DND-41 (cell line): ENCODE measurements around the gene SLC34A2.

Source experiments
- ATAC-seq: fragments of 200-7000 bp; cut with Tn5 transposase; 3 replicates; pipeline ENCODE4 v1.9.1; 2021; ENCODE audit warnings: low read depth; ENCODE audit not compliant: insufficient read depth
- DNase-seq: peaks from one replicate; pipeline ENCODE4 v3.0.0-alpha.2; 2020
- H2AFZ ChIP-seq: 2 replicates; pipeline ENCODE4 v1.6.0; 2012; ENCODE audit warnings: low read depth, low read length
- H3K27ac ChIP-seq: 2 replicates; pipeline ENCODE4 v1.5.1; 2012; ENCODE audit warnings: low read length, inconsistent platforms
- H3K27me3 ChIP-seq: fragments of 200-600 bp; sonication (generic); 2 replicates; pipeline ENCODE4 v1.6.0; 2012; ENCODE audit warnings: low read length, mild to moderate bottlenecking, inconsistent platforms; ENCODE audit not compliant: insufficient read depth, poor library complexity
- H3K36me3 ChIP-seq: 2 replicates; pipeline ENCODE4 v1.5.1; 2012; ENCODE audit warnings: low read length, inconsistent platforms; ENCODE audit not compliant: insufficient read depth
- H3K4me1 ChIP-seq: 2 replicates; pipeline ENCODE4 v1.5.1; 2012; ENCODE audit warnings: mild to moderate bottlenecking, low read length; ENCODE audit not compliant: insufficient read depth
- H3K4me2 ChIP-seq: 2 replicates; pipeline ENCODE4 v1.6.0; 2012; ENCODE audit warnings: mild to moderate bottlenecking, moderate library complexity, low read length, inconsistent platforms; ENCODE audit not compliant: insufficient read depth
- H3K4me3 ChIP-seq, 2 experiments: fragments of 200-600 bp in 1 of 2; shearing (Covaris generic) in 1 of 2; 2 replicates each; pipeline ENCODE4 v1.5.1; 2012 to 2016; ENCODE audit warnings: inconsistent platforms in 2 of 2, low read length in 2 of 2, mild to moderate bottlenecking in 2 of 2, low read depth in 1 of 2, moderate library complexity in 1 of 2
- H3K79me2 ChIP-seq: 2 replicates; pipeline ENCODE4 v1.6.0; 2012; ENCODE audit warnings: low read length, inconsistent platforms; ENCODE audit not compliant: insufficient read depth
- H3K9ac ChIP-seq: 2 replicates; pipeline ENCODE4 v1.6.0; 2012; ENCODE audit warnings: low read depth, mild to moderate bottlenecking, inconsistent platforms, low read length, moderate library complexity
- H3K9me3 ChIP-seq: 2 replicates; pipeline ENCODE4 v1.5.1; 2012; ENCODE audit warnings: low read length, moderate library complexity, mild to moderate bottlenecking, inconsistent platforms; ENCODE audit not compliant: insufficient read depth, severe bottlenecking
- H4K20me1 ChIP-seq: 2 replicates; pipeline ENCODE4 v1.6.0; 2012; ENCODE audit warnings: low read length; ENCODE audit not compliant: insufficient read depth
- CTCF ChIP-seq: IDR thresholded peaks from 2 replicates; pipeline ENCODE4 v1.5.1; 2012; ENCODE audit warnings: borderline replicate concordance, low read length, moderate library complexity, mild to moderate bottlenecking; ENCODE audit not compliant: poor library complexity, severe bottlenecking; ENCODE audit errors: extremely low read depth
- EZH2 ChIP-seq: IDR thresholded peaks from 3 replicates; pipeline ENCODE4 v1.6.1; 2012; ENCODE audit warnings: borderline replicate concordance, low read depth, mild to moderate bottlenecking, moderate library complexity, low read length, inconsistent platforms; ENCODE audit not compliant: severe bottlenecking

The SLC34A2 gene

DNA sequence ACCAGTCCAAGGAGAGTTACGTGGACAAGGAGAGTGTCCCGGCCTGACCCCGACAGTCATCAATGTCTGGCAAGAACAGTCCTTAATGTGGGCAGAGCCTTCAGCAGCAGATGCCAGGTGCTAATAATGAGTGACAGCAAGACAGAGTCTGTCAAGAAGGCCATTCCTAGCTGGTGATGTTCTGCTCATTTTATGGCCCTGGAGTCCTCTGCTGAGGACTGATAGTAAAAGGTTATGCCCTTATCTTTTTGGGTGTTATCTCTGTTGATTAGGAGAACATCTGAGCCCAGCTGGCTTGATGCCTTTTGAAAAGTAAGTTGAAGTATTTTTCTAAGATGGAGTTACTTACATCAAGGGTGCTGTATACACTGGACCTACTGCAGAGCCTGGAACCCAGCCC lies 67.3 kb downstream of the SLC34A2 start:
- TF ChIP-seq CTCF (no peak), EZH2 (no peak)
- no peaks in the 10 kb centered on the region for H4K20me1 ChIP-seq
- ATAC-seq (no peak), DNase-seq (no peak)
- H2AFZ ChIP-seq = no peak overlapping the region
- no peaks in the 10 kb centered on the region for H3K4me1 ChIP-seq
- no peaks in the 10 kb centered on the region for H3K9me3 ChIP-seq
- no peak overlapping the region for H3K27ac ChIP-seq
- no peak overlapping the region for H3K4me3 ChIP-seq
- no peaks in the 10 kb centered on the region for H3K79me2 ChIP-seq
- no peak overlapping the region for H3K9ac ChIP-seq
- no peaks in the 10 kb centered on the region for H3K36me3 ChIP-seq
- H3K27me3 ChIP-seq = no peaks in the 10 kb centered on the region
- no peak overlapping the region for H3K4me2 ChIP-seq

DNA sequence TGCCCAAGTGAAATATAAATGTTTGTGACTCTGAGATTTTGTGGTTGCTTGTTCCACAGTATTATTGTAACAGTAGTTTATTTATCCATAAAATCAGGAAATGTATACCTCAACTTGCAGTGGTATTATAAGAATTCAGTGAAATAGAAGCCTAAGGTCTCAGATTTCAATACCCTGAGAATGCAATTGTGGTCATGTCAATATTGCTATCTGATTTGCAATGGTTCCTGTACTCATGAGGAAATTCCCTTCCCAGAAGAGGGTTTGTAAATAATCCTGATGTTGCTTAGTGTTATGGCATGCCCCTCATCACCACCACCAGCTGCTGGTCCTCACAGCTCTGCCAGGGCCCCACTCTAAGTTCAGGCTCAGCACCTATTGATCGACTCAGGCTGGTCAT lies 67.8 kb downstream of the SLC34A2 start:
- Histone ChIP-seq H3K79me2 (no peaks in the 10 kb centered on the region), H3K9me3 (no peaks in the 10 kb centered on the region), H3K4me1 (no peaks in the 10 kb centered on the region), H3K4me2 (no peak overlapping the region), H3K27ac (no peak overlapping the region), H2AFZ (no peak overlapping the region), H4K20me1 (no peaks in the 10 kb centered on the region), H3K36me3 (no peaks in the 10 kb centered on the region), H3K9ac (no peak overlapping the region), H3K27me3 (no peaks in the 10 kb centered on the region), H3K4me3 (no peak overlapping the region)
- no peak for TF ChIP-seq CTCF
- no peak for TF ChIP-seq EZH2
- DNase-seq (no peak), ATAC-seq (no peak)

DNA sequence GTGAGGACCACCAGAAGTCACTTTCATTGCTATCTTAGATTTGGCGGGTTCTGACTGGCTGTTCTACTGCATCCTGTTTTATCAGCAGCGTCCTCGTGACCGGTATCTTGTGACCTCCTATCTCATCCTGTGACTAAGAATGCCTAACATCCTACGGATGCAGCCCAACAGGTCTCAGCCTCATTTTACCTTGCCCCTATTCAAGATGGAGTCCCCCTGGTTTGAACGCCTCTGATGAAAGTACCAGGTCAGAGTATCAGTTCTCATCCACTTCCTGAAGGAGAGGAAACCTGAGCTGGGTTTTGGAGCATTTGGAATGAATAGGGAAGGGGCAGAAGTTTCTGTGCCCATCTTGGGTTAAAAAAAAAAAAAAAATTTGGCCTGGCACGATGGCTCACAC lies 70.2 kb downstream of the SLC34A2 start:
- H3K9ac ChIP-seq = no peak overlapping the region
- DNase-seq = no peak
- H2AFZ ChIP-seq = no peak overlapping the region
- no peak overlapping the region for H3K4me3 ChIP-seq
- no peaks in the 10 kb centered on the region for H3K79me2 ChIP-seq
- no peaks in the 10 kb centered on the region for H3K27me3 ChIP-seq
- H3K36me3 ChIP-seq = no peaks in the 10 kb centered on the region
- ATAC-seq = no peak
- no peak overlapping the region for H3K4me2 ChIP-seq
- H4K20me1 ChIP-seq = no peaks in the 10 kb centered on the region
- H3K9me3 ChIP-seq = no peaks in the 10 kb centered on the region
- H3K4me1 ChIP-seq = no peaks in the 10 kb centered on the region
- H3K27ac ChIP-seq = no peak overlapping the region
- TF ChIP-seq EZH2 (no peak), CTCF (no peak)

GRCh38 chr4:25727711-25728493 lies 72.3 kb downstream of the SLC34A2 start:
- Histone ChIP-seq H3K27me3 (no peaks in the 10 kb centered on the region), H2AFZ (no peak overlapping the region), H3K4me1 (no peaks in the 10 kb centered on the region), H3K9ac (no peak overlapping the region), H3K79me2 (no peaks in the 10 kb centered on the region), H3K27ac (no peak overlapping the region), H3K4me2 (no peak overlapping the region), H3K4me3 (no peak overlapping the region), H3K9me3 (no peaks in the 10 kb centered on the region), H3K36me3 (no peaks in the 10 kb centered on the region), H4K20me1 (no peaks in the 10 kb centered on the region)
- no peak for ATAC-seq
- no peak for DNase-seq
- TF ChIP-seq CTCF = no peak
